Testis (tissue), 2 donors: ENCODE measurements around the gene VDR.

Source experiments
- CTCF ChIP-seq, 3 experiments: fragments of 450-650 bp in 2 of 3; fragments of 200-600 bp in 1 of 3; sonication (generic) in 1 of 3; IDR thresholded peaks; one replicate each; pipeline ENCODE4 v1.5.1; 2016 to 2019; ENCODE audit warnings: antibody characterized with exemption in 3 of 3, mild to moderate bottlenecking in 2 of 3, moderate library complexity in 1 of 3
- POLR2A ChIP-seq: fragments of 450-650 bp; IDR thresholded peaks from one replicate; pipeline ENCODE4 v1.6.1; 2017; ENCODE audit warnings: antibody characterized with exemption, mild to moderate bottlenecking, moderate library complexity

GRCh38 chr12:47896022-47896421 is 8.8 kb downstream of the VDR start:
- TF ChIP-seq CTCF (IDR thresholded peaks at IDR 0.05) (no peak), POLR2A (no peak)
